GM12864 (cell line): ENCODE data around the gene TBC1D16.

ENCODE experiments used
- DNase-seq: peaks from one replicate; pipeline ENCODE4 v3.0.0-alpha.2; 2011; ENCODE audit warnings: low read depth
- H3K4me3 ChIP-seq: 2 replicates; pipeline ENCODE4 v1.5.1; 2011; ENCODE audit warnings: mild to moderate bottlenecking, low read depth, low read length, control low read depth
- TF ChIP-seq, protein P1 (sequence below): IDR thresholded peaks from 2 replicates; pipeline ENCODE4 v1.5.1; 2011; ENCODE audit warnings: low read depth, mild to moderate bottlenecking, moderate library complexity, low read length, control low read depth, inconsistent platforms; ENCODE audit errors: missing control alignments

TBC1D16 gene

DNA sequence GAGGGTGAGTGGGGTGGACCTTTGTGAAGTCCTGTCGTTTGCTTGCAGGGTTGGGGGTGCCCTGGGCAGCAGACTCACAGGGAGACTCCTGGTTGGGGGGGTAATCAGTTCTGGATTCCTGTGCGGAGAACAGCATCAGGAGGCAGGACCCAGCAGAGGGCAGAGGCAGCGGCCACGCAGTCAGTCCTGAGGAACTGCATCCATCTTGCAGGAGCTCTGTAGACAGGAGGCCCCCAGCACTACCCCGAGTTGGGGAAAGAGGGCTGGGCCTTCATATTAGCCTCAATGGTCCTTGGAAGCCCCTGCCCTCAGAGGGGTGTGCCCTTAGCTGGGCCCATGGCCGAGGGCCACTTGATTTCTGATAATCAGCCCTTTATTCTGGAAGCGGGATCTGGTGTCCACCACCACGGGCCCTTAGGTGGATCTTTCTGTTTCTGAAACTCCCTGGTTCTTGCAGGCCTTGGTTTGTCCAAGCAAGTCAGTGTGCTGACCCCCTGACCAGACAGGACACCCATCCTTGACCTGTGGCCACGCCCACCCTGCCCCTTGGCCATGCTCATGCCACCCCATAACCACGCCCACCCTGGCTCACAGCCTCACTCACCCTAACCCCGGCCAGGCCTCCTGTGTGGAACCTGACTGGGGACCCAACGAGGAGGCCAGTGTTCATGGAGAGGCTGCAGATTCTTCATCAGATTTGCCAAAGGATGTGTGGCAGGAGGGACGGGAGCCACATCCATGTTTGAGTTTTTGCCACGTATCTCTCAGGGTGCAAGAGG lies 122.9 kb downstream of the TBC1D16 start:
- TF ChIP-seq, protein P1, sequence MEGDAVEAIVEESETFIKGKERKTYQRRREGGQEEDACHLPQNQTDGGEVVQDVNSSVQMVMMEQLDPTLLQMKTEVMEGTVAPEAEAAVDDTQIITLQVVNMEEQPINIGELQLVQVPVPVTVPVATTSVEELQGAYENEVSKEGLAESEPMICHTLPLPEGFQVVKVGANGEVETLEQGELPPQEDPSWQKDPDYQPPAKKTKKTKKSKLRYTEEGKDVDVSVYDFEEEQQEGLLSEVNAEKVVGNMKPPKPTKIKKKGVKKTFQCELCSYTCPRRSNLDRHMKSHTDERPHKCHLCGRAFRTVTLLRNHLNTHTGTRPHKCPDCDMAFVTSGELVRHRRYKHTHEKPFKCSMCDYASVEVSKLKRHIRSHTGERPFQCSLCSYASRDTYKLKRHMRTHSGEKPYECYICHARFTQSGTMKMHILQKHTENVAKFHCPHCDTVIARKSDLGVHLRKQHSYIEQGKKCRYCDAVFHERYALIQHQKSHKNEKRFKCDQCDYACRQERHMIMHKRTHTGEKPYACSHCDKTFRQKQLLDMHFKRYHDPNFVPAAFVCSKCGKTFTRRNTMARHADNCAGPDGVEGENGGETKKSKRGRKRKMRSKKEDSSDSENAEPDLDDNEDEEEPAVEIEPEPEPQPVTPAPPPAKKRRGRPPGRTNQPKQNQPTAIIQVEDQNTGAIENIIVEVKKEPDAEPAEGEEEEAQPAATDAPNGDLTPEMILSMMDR: no peak
- DNase-seq: no peak

DNA sequence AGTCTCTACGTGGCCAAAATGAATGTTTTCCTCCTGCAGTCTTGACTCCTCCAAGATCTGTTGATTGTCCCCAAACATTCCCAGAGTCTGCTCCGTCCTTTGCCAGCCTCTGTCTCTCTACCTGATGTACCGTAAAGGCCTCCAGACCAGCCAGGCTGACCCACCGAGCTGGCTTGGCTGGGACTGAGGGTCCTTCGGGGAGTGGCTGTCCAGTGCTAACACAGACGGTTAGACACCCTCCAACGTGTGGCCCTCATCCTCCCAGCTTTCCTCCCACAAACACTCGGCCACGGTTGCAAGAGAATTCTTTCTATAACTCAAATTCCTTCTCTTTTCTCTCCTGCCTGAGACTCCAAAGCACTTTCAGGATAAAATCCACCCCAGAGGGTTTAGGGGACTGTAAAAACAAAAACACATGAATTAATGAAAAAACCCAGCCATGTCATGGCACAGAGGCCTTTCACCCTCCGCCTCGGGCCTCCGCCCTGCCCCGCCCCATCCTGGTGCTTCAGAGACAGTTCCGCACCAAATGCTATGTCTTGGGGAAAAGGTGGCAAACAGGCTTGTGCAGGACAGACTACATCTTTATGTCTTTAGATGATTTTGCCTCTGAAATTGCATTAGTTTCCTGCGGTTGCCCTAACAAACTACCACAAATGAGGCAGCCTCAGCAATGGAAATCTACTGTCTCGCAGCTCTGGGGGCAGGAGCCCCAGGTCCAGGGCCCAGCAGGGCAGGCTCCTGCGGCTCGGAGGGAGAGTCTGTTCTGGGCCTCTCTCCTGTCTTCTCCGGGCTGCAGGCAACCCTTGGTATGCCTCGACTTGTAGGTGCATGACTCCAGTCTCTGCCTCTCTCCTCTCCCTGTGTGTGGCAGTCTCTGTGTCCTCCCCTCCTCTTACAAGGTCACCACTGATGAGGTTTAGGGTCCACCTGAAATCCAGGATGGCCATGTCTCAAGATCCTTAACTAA lies 124.0 kb downstream of the TBC1D16 start:
- H3K4me3 ChIP-seq: no peak overlapping the region
- TF ChIP-seq, protein P1: no peak
- DNase-seq: no peak

More for the DNA sequence above, 122.9 kb downstream of the TBC1D16 start:
- no peak overlapping the region for H3K4me3 ChIP-seq

DNA sequence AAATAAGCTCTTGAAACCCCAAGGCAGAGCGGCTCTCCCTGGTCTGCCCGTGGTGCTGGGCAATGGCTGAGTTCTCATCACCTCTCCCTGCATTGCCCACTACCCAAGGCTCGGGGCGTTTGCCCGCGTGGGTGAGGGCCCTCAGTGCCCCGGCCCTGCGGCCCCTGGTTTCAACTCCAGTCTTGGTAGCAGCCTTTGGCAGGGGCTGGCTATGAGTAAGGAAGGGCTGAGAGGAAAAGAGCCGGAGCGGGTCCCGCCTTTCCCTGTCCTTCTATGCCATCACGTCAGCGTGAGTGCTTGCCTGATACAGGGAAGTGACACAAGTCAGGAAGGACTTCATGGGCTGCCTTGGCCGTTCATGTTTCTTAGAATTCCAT lies 124.7 kb downstream of the TBC1D16 start:
- no peak for DNase-seq
- H3K4me3 ChIP-seq: no peak overlapping the region
- TF ChIP-seq, protein P1: no peak

DNA sequence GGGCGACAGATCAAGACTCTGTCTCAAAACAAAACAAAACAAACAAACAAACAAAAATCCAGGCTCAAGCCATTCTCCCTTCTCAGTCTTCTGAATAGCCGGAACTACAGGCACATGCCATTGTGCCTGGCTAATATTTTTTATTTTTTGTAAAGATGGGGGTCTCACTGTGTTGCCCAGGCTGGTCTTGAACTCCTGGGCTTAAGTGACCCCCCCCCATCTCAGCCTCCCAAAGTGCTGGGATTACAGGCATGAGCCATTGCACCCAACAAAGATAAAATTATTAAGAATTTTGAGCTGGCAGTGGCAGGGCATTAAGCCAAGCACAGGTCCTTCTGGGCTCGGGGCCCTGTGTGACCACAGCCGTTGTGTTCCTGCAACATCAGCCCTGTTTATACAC lies 126.6 kb downstream of the TBC1D16 start:
- no peak overlapping the region for H3K4me3 ChIP-seq
- TF ChIP-seq, protein P1: no peak
- no peak for DNase-seq

DNA sequence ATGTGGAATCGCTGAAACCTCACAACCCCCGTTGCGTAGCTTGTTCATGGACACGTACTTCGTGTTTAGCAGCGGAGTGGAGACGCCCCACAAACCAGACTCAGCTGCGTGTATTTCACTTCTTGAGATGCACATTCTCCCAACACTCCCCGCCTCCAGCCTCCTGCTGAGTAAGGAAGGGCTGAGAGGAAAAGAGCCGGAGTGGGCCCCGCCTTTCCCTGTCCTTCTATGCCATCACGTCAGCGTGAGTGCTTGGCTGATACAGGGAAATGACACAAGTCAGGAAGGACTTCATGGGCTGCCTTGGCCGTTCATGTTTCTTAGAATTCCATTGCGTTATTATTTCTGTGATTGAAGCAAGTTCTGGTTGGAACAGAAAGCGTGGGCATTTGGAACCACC lies 127.8 kb downstream of the TBC1D16 start:
- DNase-seq: no peak
- H3K4me3 ChIP-seq: no peak overlapping the region
- TF ChIP-seq, protein P1: no peak

DNA sequence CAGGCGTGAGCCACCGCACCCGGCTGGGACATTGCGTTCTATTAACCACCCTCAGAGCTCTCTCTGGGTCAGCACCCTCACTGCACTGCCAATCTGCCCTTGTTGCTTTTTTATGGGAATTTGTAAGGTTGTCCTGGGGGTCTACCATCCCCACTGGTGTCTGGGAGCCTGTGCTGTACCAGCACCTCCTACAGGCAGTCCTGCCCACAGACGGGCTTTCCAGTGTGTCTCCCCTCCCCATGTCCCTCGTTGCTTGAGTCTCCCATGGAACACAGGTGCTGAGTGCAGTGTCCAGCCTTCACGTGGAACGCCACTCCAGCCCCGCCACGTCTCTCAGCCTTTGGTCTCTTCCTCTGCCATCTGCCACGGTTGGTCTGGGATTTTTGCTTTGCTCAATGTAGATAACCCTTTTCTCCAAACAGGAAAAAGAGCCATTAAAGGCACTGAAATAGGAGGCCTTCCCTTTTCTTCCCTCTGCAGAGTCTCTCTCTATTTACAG lies 128.4 kb downstream of the TBC1D16 start:
- TF ChIP-seq, protein P1: no peak
- no peak overlapping the region for H3K4me3 ChIP-seq
- no peak for DNase-seq
